Measurements from ENCODE around the gene VAV2.

The VAV2 gene

GRCh38 chr9:133848471-133849109 is 143.5 kb downstream of the VAV2 start:
- no peak for DNase-seq

- DNase-seq = no peak
Measured at GRCh38 chr9:133846483-133847090, 145.5 kb downstream of the VAV2 start.

GRCh38 chr9:133845440-133845839 is 146.7 kb downstream of the VAV2 start:
- DNase-seq = no peak

- DNase-seq = no peak
Measured at GRCh38 chr9:133844881-133845410, 147.2 kb downstream of the VAV2 start.

- DNase-seq = no peak
Measured at GRCh38 chr9:133844398-133844784, 147.7 kb downstream of the VAV2 start.

GRCh38 chr9:133843751-133844397 is 148.2 kb downstream of the VAV2 start:
- DNase-seq = no peak

GRCh38 chr9:133843250-133843649 is 148.9 kb downstream of the VAV2 start:
- no peak for DNase-seq

GRCh38 chr9:133842721-133843227 is 149.3 kb downstream of the VAV2 start:
- no peak for DNase-seq

- no peak for DNase-seq
Measured at GRCh38 chr9:133842174-133842573, 149.9 kb downstream of the VAV2 start.

GRCh38 chr9:133841167-133841812 is 150.8 kb downstream of the VAV2 start:
- no peak for DNase-seq

GRCh38 chr9:133839822-133840329 is 152.2 kb downstream of the VAV2 start:
- no peak for DNase-seq

- DNase-seq = no peak
Measured at GRCh38 chr9:133838859-133839507, 153.1 kb downstream of the VAV2 start.

- DNase-seq = no peak
Measured at GRCh38 chr9:133837627-133838597, 154.2 kb downstream of the VAV2 start.

- no peak for DNase-seq
Measured at GRCh38 chr9:133836818-133837217, 155.3 kb downstream of the VAV2 start.

- DNase-seq = no peak
Measured at GRCh38 chr9:133836001-133836758, 155.9 kb downstream of the VAV2 start.

GRCh38 chr9:133835262-133835901 is 156.7 kb downstream of the VAV2 start:
- no peak for DNase-seq

- no peak for DNase-seq
Measured at GRCh38 chr9:133834080-133834976, 157.8 kb downstream of the VAV2 start.

- DNase-seq = no peak
Measured at GRCh38 chr9:133833388-133834025, 158.6 kb downstream of the VAV2 start.
